RWPE2 (cell line): ENCODE results near the gene SERPINA5.

Experiments
- ATAC-seq: fragments of 200-7000 bp; cut with Tn5 transposase; 3 replicates; pipeline ENCODE4 v1.9.1; 2021; ENCODE audit warnings: low read depth
- DNase-seq: peaks from one replicate; pipeline ENCODE4 v3.0.0-alpha.2; 2020; ENCODE audit warnings: low spot score
- H3K27ac ChIP-seq: fragments of 450-650 bp; 2 replicates; pipeline ENCODE4 v1.5.1; 2017; ENCODE audit warnings: mild to moderate bottlenecking; ENCODE audit not compliant: poor library complexity, severe bottlenecking
- H3K27me3 ChIP-seq: fragments of 250-450 bp; sonication (Bioruptor Pico); 2 replicates; pipeline ENCODE4 v1.5.1; 2021; ENCODE audit warnings: mild to moderate bottlenecking, moderate library complexity; ENCODE audit not compliant: insufficient read depth, poor library complexity, severe bottlenecking
- H3K36me3 ChIP-seq: fragments of 250-450 bp; sonication (Bioruptor Pico); 2 replicates; pipeline ENCODE4 v1.5.1; 2020; ENCODE audit warnings: low read depth, mild to moderate bottlenecking, moderate library complexity
- H3K4me1 ChIP-seq: fragments of 250-450 bp; sonication (Bioruptor Pico); 2 replicates; pipeline ENCODE4 v1.5.1; 2021; ENCODE audit warnings: mild to moderate bottlenecking, moderate library complexity; ENCODE audit not compliant: insufficient read depth, poor library complexity, severe bottlenecking
- H3K4me3 ChIP-seq: fragments of 250-450 bp; sonication (Bioruptor Pico); 2 replicates; pipeline ENCODE4 v1.5.1; 2021; ENCODE audit warnings: mild to moderate bottlenecking, moderate library complexity; ENCODE audit not compliant: severe bottlenecking
- H3K9me3 ChIP-seq: fragments of 250-450 bp; sonication (Bioruptor Pico); 2 replicates; pipeline ENCODE4 v1.5.1; 2021; ENCODE audit warnings: mild to moderate bottlenecking, moderate library complexity; ENCODE audit not compliant: severe bottlenecking
- CTCF ChIP-seq: fragments of 450-650 bp; IDR thresholded peaks from one replicate; pipeline ENCODE4 v1.5.1; 2017; ENCODE audit warnings: mild to moderate bottlenecking, moderate library complexity; ENCODE audit not compliant: poor library complexity, severe bottlenecking

SERPINA5 gene

GRCh38 chr14:94641632-94641955 is 60.4 kb downstream of the SERPINA5 start:
- DNase-seq (no peak), ATAC-seq (no peak)
- no peaks in the 10 kb centered on the region for H3K4me1 ChIP-seq
- no peak for TF ChIP-seq CTCF
- no peaks in the 10 kb centered on the region for H3K9me3 ChIP-seq
- no peak overlapping the region for H3K4me3 ChIP-seq
- no peaks in the 10 kb centered on the region for H3K36me3 ChIP-seq
- no peak overlapping the region for H3K27ac ChIP-seq
- no peaks in the 10 kb centered on the region for H3K27me3 ChIP-seq
